KOPT-K1 (cell line): ENCODE measurements around the gene HCN3.
"Not testable (repeated sequence)": the region's sequence is repeated elsewhere in the genome, so short reads cannot be mapped to it uniquely, and the experiment has no call there.

Experiments
- H3K27ac ChIP-seq: fragments of 200-600 bp; sonication (generic); 2 replicates; pipeline ENCODE4 v1.5.1; 2016; ENCODE audit warnings: antibody characterized with exemption, mild to moderate bottlenecking, low read depth, low read length; ENCODE audit not compliant: poor library complexity, severe bottlenecking
- H3K36me3 ChIP-seq: fragments of 200-600 bp; sonication (generic); 2 replicates; pipeline ENCODE4 v1.5.1; 2017; ENCODE audit warnings: antibody characterized with exemption, mild to moderate bottlenecking, low read length, moderate library complexity; ENCODE audit not compliant: insufficient read depth
- H3K9me3 ChIP-seq: fragments of 200-600 bp; sonication (generic); 2 replicates; pipeline ENCODE4 v1.5.1; 2017; ENCODE audit warnings: antibody characterized with exemption, low read length, mild to moderate bottlenecking; ENCODE audit not compliant: insufficient read depth, poor library complexity, severe bottlenecking

The HCN3 gene

GRCh38 chr1:155324037-155324716, 46.9 kb downstream of the HCN3 start:
- H3K9me3 ChIP-seq = no peaks in the 10 kb centered on the region
- peaks cover 49% of the 10 kb centered on the region for H3K36me3 ChIP-seq
- H3K27ac ChIP-seq = peak overlapping the region; percentile 92

- peak overlapping the region; percentile 92 for H3K27ac ChIP-seq
- peaks cover 46% of the 10 kb centered on the region for H3K36me3 ChIP-seq
These were observed 47.7 kb downstream of the HCN3 start for GRCh38 chr1:155324717-155325602.

GRCh38 chr1:155325603-155325893, 48.3 kb downstream of the HCN3 start:
- Histone ChIP-seq H3K36me3 (peaks cover 46% of the 10 kb centered on the region), H3K27ac (no peak overlapping the region)

More at GRCh38 chr1:155324717-155325602, 47.7 kb downstream of the HCN3 start:
- H3K9me3 ChIP-seq = no peaks in the 10 kb centered on the region

GRCh38 chr1:155326020-155326526, 48.8 kb downstream of the HCN3 start:
- peaks cover 46% of the 10 kb centered on the region for H3K36me3 ChIP-seq
- no peaks in the 10 kb centered on the region for H3K9me3 ChIP-seq
- no peak overlapping the region for H3K27ac ChIP-seq

More at GRCh38 chr1:155325603-155325893, 48.3 kb downstream of the HCN3 start:
- H3K9me3 ChIP-seq = no peaks in the 10 kb centered on the region

- no peak overlapping the region for H3K27ac ChIP-seq
- no peaks in the 10 kb centered on the region for H3K9me3 ChIP-seq
- peaks cover 49% of the 10 kb centered on the region for H3K36me3 ChIP-seq
These were observed 49.4 kb downstream of the HCN3 start for GRCh38 chr1:155326631-155327037.

GRCh38 chr1:155327981-155328380, 50.7 kb downstream of the HCN3 start:
- Histone ChIP-seq H3K27ac (no peak overlapping the region), H3K9me3 (no peaks in the 10 kb centered on the region), H3K36me3 (peaks cover 53% of the 10 kb centered on the region)

- H3K27ac ChIP-seq, H3K9me3 ChIP-seq: not testable (repeated sequence)
- peaks cover 62% of the 10 kb centered on the region for H3K36me3 ChIP-seq
These were observed 51.6 kb downstream of the HCN3 start for GRCh38 chr1:155328856-155329255.

DNA sequence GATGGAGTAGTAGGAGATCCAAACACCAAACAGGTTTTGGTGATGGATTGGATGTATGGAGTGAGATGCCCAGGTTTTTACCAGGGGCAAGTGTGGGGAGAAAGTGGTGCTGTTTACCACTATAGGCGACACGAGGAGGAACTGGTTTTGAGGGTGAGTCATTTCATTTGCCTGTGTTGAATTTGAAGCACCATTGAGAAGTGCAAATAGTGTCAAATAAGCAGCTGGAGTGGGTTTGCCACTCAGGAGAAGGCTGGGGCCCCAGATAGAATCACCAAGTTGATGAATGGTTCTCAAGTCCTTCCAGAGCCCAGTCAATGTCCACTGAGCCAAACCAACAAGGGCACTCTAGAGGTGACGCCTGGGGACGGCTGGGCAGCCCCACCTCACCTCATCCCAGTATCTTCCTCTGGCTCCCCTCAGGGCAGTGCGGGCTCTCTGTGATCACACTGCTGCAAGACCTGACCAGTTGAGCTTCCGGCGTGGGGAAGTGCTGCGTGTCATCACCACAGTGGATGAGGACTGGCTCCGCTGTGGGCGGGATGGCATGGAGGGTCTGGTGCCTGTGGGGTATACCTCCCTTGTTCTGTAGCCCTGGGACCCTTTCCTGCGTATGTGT, 52.8 kb downstream of the HCN3 start:
- Histone ChIP-seq H3K27ac (no peak overlapping the region), H3K36me3 (peaks cover 72% of the 10 kb centered on the region), H3K9me3 (no peaks in the 10 kb centered on the region)

DNA sequence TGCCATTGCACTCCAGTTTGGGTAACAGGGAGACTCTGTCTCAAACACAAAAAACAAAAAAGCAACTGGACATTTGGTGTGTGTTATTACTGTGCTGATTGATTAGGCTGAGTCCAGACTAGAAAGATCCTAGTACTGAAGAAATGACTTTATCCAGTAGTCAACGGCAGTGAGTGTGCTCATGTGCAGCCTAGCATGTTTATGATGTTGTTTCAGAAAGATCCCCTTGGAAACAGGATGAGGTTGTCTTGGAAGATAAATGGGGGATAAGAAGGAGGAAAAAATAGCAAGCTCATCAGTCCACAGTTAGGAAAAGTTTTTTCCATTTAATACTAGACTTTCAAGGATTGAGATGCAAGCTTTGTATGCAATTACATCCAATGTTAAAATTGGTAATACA, 57.7 kb downstream of the HCN3 start:
- Histone ChIP-seq H3K27ac (no peak overlapping the region), H3K9me3 (no peaks in the 10 kb centered on the region), H3K36me3 (peaks cover 86% of the 10 kb centered on the region)
